Subcutaneous abdominal adipose tissue (tissue), 5 donors: Measurements from ENCODE around the gene ZFAND3.

Source experiments
- H3K27ac ChIP-seq: one replicate; pipeline ENCODE4 v1.7.0; 2013; ENCODE audit warnings: low read depth, mild to moderate bottlenecking, inconsistent platforms, low read length, moderate library complexity
- H3K27me3 ChIP-seq, 5 donors: one replicate each; pipeline ENCODE4 v1.7.0; 2013; ENCODE audit warnings: low read length in 5 of 5, inconsistent platforms in 1 of 5; ENCODE audit not compliant: control insufficient read depth in 5 of 5, insufficient read depth in 4 of 5
- H3K36me3 ChIP-seq, 5 donors: one replicate each; pipeline ENCODE4 v1.7.0; 2013; ENCODE audit warnings: low read length in 5 of 5; ENCODE audit not compliant: control insufficient read depth in 5 of 5, insufficient read depth in 5 of 5
- H3K4me1 ChIP-seq, 5 donors: one replicate each; pipeline ENCODE4 v1.7.0; 2013; ENCODE audit warnings: low read length in 5 of 5, mild to moderate bottlenecking in 3 of 5, moderate library complexity in 1 of 5; ENCODE audit not compliant: control insufficient read depth in 5 of 5, insufficient read depth in 5 of 5
- H3K4me3 ChIP-seq, 5 donors: one replicate each; pipeline ENCODE4 v1.7.0; 2013; ENCODE audit warnings: low read length in 5 of 5, low read depth in 1 of 5
- H3K9ac ChIP-seq, 5 donors: one replicate each; pipeline ENCODE4 v1.7.0; 2013; ENCODE audit warnings: low read length in 5 of 5, mild to moderate bottlenecking in 4 of 5, moderate library complexity in 3 of 5
- H3K9me3 ChIP-seq, 5 donors: one replicate each; pipeline ENCODE4 v1.7.0; 2013; ENCODE audit warnings: low read length in 5 of 5; ENCODE audit not compliant: control insufficient read depth in 5 of 5
- donor health status: healthy.
- donor health status: healthy.
- donor health status: healthy.
- donor health status: healthy.
- donor health status: healthy.

ZFAND3 gene

DNA sequence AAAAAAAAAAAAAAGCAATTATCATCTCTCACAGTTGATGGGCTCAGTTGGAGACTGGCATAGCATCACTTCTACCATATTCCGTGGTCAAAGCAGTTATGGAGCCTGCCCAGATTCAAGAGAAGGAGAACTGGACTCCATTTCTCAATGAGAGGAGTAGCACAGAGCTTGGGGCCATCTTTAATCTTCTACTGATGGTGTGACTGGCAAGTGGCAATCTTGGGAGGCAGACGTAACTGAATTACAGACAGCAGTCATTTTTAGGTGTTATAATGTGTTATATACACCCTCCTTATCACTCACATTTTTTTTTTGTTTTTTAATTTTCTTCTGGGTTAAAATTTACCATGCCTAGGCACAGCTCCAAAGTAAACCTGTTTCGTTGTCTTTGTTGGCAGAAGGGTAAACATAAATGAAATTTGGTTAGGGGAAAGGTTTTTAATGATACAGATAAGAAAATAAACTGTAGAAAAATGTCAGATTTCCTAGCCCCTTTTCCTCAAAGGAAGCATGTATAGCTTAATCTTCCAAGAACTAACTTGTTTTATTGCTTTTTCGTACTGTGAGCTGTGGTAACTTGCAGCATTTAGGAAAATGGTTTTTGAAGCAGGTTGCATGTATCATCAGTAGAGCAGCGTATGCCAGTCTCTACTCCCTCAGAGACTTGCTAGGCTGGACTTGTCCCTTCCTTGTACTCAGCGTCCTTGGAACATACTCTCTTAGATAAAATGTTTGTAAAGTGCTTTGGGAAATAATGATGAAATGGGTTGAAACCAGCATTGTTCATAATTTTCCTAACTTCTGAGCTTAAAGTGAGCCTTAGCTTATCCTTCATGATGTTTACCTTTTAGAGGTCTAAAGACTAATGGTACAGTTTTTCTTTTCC lies 25.7 kb downstream of the ZFAND3 start:
- Histone ChIP-seq H3K9me3 (no peaks in the 10 kb centered on the region), H3K4me1 (peaks cover 0 to 23% (median 13%) of the 10 kb centered on the region in 5 donors), H3K4me3 (no peak overlapping the region), H3K27me3 (no peaks in the 10 kb centered on the region), H3K27ac (no peak overlapping the region), H3K36me3 (no peaks in the 10 kb centered on the region), H3K9ac (no peak overlapping the region)

DNA sequence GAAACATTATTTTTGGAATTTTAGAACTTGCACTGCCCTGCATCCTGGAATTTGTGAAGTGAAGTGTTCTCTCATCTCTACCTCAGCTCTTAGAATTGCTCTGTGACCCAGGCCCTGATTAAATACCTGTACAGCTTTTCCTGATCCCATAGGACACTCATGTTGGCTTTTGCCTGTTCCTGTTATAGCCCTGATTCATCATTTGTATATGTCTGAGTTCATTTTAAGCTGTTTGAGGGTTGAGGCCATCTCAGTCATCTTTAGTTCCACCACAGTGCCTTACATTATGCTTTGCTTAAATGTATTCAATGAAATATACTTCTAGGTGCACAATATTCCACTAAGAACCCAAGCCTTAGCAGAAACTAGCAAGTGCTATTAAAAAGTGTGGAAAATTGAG lies 26.4 kb downstream of the ZFAND3 start:
- Histone ChIP-seq H3K36me3 (no peaks in the 10 kb centered on the region), H3K4me1 (peaks cover 0 to 20% (median 17%) of the 10 kb centered on the region in 5 donors), H3K4me3 (no peak overlapping the region), H3K27me3 (no peaks in the 10 kb centered on the region), H3K9ac (no peak overlapping the region), H3K9me3 (no peaks in the 10 kb centered on the region), H3K27ac (no peak overlapping the region)

DNA sequence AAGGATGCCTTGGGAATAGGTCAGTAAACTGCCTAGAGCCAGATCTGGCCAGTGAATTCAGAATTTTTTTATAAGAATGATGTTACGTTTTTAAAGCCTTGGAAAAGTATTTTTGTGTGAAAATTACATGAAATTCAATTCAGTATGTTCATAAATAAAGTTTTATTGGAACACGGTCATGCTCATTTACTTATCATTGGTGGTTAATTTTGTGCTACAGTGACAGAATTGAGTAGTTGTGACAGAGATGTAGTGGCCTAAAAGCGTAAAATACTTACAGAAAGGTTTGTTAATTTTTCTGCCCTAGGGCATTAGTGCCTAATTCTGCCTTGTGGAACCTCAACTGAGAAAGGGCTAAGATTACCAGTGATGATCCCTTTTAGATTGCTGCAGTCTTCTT lies 28.2 kb downstream of the ZFAND3 start:
- Histone ChIP-seq H3K9ac (no peak overlapping the region), H3K4me1 (peaks cover 0 to 24% (median 22%) of the 10 kb centered on the region in 5 donors), H3K9me3 (no peaks in the 10 kb centered on the region), H3K36me3 (no peaks in the 10 kb centered on the region), H3K4me3 (no peak overlapping the region), H3K27me3 (no peaks in the 10 kb centered on the region), H3K27ac (no peak overlapping the region)

DNA sequence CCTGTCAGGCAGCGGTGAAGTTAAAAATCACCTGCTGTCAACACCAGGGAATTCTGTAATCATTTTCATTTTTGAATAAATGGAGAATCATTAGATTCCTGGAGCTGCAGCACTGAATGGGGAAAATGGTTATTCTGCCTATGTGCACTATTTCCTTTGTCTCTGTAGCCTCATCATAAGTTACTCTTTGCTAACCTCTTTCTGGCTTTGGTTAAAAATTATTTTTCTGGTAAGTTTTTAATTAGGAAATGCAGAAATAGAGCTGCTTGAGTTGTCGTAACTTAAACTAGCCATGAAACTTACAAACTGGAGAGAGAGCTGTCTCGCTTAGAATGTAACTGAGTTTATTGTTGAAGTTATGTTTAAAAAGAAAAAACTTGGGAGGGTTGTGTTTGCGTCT lies 28.8 kb downstream of the ZFAND3 start:
- Histone ChIP-seq H3K4me3 (no peak overlapping the region), H3K36me3 (no peaks in the 10 kb centered on the region), H3K4me1 (peaks cover 0 to 24% (median 22%) of the 10 kb centered on the region in 5 donors), H3K9me3 (no peaks in the 10 kb centered on the region), H3K27me3 (no peaks in the 10 kb centered on the region), H3K27ac (no peak overlapping the region), H3K9ac (no peak overlapping the region)

DNA sequence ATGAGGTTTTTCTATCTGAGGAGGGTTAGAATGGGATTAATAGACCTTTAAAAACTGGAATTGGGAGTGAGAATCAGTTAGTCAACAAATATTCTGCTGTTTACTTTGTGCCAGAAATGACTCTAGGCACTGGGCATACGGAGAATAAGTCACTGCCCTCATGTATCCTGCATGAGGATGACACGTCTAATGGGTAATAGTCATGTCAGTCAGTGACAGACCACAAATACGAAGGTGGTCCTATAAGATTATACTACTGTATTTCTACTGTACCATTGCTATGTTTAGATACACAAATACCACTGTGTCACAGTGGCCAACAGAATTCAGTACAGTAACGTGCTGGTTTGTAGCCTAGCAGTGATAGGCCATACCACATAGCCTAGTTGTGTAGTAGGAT lies 30.7 kb downstream of the ZFAND3 start:
- no peak overlapping the region for H3K9ac ChIP-seq
- H3K4me1 ChIP-seq = peaks cover 0 to 22% (median 19%) of the 10 kb centered on the region in 5 donors
- no peak overlapping the region for H3K27ac ChIP-seq

DNA sequence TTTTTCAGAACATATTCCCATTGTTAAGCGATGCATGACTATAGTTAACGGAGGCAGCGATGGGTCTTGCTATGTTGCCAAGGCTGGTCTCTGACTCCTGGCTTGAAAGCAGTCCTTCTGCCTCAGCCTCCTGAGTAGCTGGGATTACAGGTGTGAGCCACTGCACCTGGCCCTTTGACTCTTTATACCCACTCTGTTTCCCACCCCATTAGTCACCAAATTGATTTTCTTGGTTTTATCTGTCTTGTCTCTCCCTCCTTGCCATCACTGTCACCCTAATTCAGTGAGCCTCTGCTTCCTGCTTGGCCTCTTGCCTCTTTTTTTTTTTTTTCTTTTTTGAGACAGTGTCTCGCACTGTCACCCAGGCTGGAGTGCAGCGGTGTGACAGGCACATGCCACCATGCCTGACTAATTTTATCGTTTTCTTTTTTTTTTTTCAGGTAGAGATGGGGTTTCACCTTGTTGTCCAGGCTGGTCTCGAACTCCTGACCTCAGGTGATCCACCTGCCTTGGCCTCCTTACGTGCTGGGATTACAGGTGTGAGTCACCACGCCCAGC lies 31.3 kb downstream of the ZFAND3 start:
- H3K4me1 ChIP-seq = peaks cover 0 to 17% (median 13%) of the 10 kb centered on the region in 5 donors

More for the DNA sequence above, 30.7 kb downstream of the ZFAND3 start:
- Histone ChIP-seq H3K9me3 (no peaks in the 10 kb centered on the region), H3K36me3 (no peaks in the 10 kb centered on the region), H3K27me3 (no peaks in the 10 kb centered on the region), H3K4me3 (no peak overlapping the region)

DNA sequence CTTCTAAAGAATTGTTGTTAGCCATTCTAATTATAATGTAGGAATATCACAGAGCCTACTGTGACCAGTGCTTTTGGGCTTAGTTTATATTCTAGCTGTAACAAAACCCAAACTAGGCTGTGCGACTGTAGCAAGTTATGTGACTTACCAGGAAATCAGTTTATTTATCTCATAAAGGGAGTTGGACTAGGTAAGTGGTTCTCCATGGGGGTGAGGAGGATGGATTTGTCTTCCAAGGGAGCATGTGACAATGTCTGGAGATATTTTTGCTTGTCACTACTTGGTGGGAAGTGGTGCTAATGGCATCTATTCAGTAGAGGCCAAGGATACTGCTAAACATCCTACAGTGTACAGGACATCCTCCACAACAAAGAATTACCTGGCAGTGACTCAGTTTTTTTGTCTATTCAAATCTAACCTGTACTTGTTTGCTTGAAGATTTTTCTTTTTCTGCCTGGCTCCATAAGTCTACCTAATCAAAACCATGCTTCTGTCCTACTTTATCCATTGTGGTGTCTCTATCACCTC lies 32.5 kb downstream of the ZFAND3 start:
- Histone ChIP-seq H3K4me1 (peaks cover 0 to 15% (median 10%) of the 10 kb centered on the region in 5 donors), H3K27me3 (no peaks in the 10 kb centered on the region), H3K27ac (no peak overlapping the region)

More for the DNA sequence above, 31.3 kb downstream of the ZFAND3 start:
- Histone ChIP-seq H3K36me3 (no peaks in the 10 kb centered on the region), H3K9ac (no peak overlapping the region), H3K27ac (no peak overlapping the region), H3K27me3 (no peaks in the 10 kb centered on the region), H3K4me3 (no peak overlapping the region), H3K9me3 (no peaks in the 10 kb centered on the region)

DNA sequence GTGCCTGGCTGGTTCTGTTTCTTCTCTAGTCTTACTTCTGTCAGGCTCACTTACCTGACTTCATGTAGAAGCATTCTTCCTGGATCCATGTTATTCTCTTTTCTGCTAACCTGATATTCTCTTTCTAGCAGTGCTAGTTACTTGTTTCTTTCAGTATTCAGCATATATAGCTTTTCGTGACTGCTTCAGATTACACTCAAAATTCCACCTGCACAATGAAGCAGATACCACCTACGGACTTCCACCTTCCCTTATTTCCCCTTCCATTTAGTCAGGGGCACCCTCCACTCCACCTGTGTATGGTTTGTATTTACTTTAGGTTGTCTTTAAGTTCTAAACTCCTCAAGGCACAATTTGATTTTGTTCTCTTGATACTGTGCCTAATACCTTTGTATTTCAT lies 36.8 kb downstream of the ZFAND3 start:
- Histone ChIP-seq H3K27ac (no peak overlapping the region), H3K4me3 (no peak overlapping the region), H3K9ac (no peak overlapping the region), H3K36me3 (peaks cover 0 to 3% (median 0%) of the 10 kb centered on the region in 5 donors), H3K4me1 (peaks cover 0 to 10% (median 5%) of the 10 kb centered on the region in 5 donors), H3K9me3 (no peaks in the 10 kb centered on the region), H3K27me3 (no peaks in the 10 kb centered on the region)

More for the DNA sequence above, 32.5 kb downstream of the ZFAND3 start:
- no peak overlapping the region for H3K4me3 ChIP-seq
- H3K36me3 ChIP-seq = peaks cover 0 to 3% (median 0%) of the 10 kb centered on the region in 5 donors
- no peak overlapping the region for H3K9ac ChIP-seq
- H3K9me3 ChIP-seq = no peaks in the 10 kb centered on the region

DNA sequence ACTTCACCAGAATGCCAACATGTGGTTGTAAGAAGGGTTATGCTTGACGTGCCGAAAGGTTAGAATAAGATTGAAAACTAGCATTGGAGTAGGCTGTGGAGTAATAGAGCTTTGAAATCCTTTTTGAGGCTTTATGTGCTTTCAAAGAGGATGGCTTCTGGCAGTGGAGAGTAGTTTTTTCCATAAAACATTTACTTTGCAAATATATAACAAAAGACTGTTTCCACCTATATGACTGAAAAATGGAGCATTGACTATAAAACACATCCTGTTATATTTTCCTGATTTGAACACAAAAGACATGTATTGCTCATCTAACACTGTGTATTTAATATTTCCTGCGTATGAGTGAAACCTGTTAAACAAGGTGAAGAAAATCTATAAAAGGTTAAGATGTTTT lies 38.8 kb downstream of the ZFAND3 start:
- Histone ChIP-seq H3K27ac (no peak overlapping the region), H3K4me1 (peaks cover 0 to 8% (median 0%) of the 10 kb centered on the region in 5 donors)

More for the DNA sequence above, 38.8 kb downstream of the ZFAND3 start:
- Histone ChIP-seq H3K4me3 (no peak overlapping the region), H3K9me3 (no peaks in the 10 kb centered on the region), H3K36me3 (peaks cover 0 to 3% (median 0%) of the 10 kb centered on the region in 5 donors), H3K27me3 (no peaks in the 10 kb centered on the region), H3K9ac (no peak overlapping the region)
